ENCODE measurements around the gene BTF3. TPM values are rescaled to one million over a fixed set of nuclear protein-coding genes. Genes with fewer than 3 reads are reported as not detected.
A peak's percentile ranks its signal among the peaks of the same experiment; 100 is the strongest.

BTF3 gene
- total and polyA plus RNA-seq, 5 donors from 2014 or later, result 585 to 852 (median 786) TPM

DNA sequence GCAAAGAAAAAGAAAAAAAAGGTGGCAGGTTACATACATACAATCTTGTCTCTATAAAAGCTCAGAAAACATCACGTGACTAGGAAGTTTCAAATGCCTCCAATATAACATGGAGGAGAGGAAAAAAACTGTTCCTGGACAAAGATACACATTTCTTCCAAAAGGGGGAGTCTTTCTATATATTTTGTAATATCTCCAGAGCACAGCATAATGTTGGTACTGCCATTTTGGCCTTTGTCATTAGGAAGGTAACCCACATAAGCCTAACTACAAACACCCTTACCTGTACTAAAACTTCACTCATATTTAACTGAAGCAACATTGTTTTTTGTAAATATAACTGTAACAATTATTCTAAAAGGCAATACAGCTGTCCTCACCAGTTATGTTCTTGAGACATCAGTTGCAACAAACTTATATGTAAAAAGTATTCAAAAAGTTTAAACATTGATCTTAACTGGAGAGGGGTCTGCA, 1.2 kb upstream of the BTF3 start:
- Mint-ChIP-seq H3K4me3 (peak overlapping the region; percentile 97 to 99 (median 98)), H3K9me3 (peaks cover 0 to 1% (median 0%) of the 10 kb centered on the region in 7 donors), H3K27ac (peak overlapping the region in 1 of 3 donors; percentile 99), H3K4me1 (peaks cover 22 to 39% (median 27%) of the 10 kb centered on the region in 4 donors), H3K27me3 (peaks cover 24% of the 10 kb centered on the region), H3K36me3 (peaks cover 11% of the 10 kb centered on the region)
- peak overlapping the region; percentile 92 for H3K27ac ChIP-seq (ENCODE audit: insufficient read depth, low read length, poor library complexity, severe bottlenecking)
- DNase-seq, result peak in 1 of 3 donors; percentile 21
- ATAC-seq (ENCODE audit: low read depth in 2 of 2), result no peak
- no peak overlapping the region for H3K4me3 ChIP-seq (ENCODE audit: low read depth, low read length)
- H3K36me3 ChIP-seq (ENCODE audit: control insufficient read depth, insufficient read depth, low read length), result peaks cover 5% of the 10 kb centered on the region
- H3K9me3 ChIP-seq (ENCODE audit: control insufficient read depth in 2 of 2, low read length in 2 of 2), result no peaks in the 10 kb centered on the region
- peaks cover 41% of the 10 kb centered on the region for H3K4me1 ChIP-seq (ENCODE audit: control insufficient read depth, insufficient read depth, low read length, poor library complexity, severe bottlenecking)
- peaks cover 11% of the 10 kb centered on the region for H3K27me3 ChIP-seq (ENCODE audit: control insufficient read depth, insufficient read depth, low read length)

DNA sequence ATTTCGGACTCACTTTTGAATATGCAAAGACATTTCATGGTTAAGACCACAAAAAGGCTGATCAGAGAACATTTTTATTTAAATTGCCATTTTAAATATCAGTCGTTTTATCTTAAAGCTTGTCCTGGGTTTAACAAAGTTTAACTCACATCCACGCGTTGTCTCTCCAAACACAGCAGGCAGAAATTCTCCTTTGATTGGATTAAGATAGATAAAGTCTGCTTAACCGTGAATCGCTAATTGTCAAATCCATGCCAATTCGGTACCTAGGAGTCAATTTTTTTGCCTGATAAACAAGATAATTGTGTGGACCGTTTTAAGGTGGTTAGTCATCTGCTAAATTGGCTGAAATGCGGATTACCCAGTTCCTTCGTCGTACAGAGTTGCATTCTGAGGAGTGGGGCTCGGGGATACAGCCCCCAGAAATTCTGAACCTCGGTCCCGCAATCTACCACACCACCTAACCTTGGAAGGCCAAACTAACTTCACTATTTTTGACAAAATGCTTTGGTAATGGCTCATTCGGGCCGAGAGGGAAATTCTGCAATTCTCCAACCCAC, 665 bp upstream of the BTF3 start:
- Histone ChIP-seq H3K9me3 (ENCODE audit: control insufficient read depth in 2 of 2, low read length in 2 of 2) (no peaks in the 10 kb centered on the region), H3K27ac (ENCODE audit: insufficient read depth, low read length, poor library complexity, severe bottlenecking) (peak overlapping the region; percentile 92), H3K36me3 (ENCODE audit: control insufficient read depth, insufficient read depth, low read length) (peaks cover 10% of the 10 kb centered on the region), H3K27me3 (ENCODE audit: control insufficient read depth, insufficient read depth, low read length) (peaks cover 10% of the 10 kb centered on the region), H3K4me3 (ENCODE audit: low read depth, low read length) (peak overlapping the region; percentile 96), H3K4me1 (ENCODE audit: control insufficient read depth, insufficient read depth, low read length, poor library complexity, severe bottlenecking) (peaks cover 41% of the 10 kb centered on the region)
- Mint-ChIP-seq H3K9me3 (peaks cover 0 to 1% (median 0%) of the 10 kb centered on the region in 7 donors), H3K4me1 (peaks cover 27 to 44% (median 32%) of the 10 kb centered on the region in 4 donors), H3K27ac (peak overlapping the region; percentile 99), H3K27me3 (peaks cover 19% of the 10 kb centered on the region), H3K36me3 (peaks cover 16% of the 10 kb centered on the region), H3K4me3 (peak overlapping the region; percentile 97 to 99 (median 98))
- no peak for ATAC-seq (ENCODE audit: low read depth in 2 of 2)
- no peak for DNase-seq

- peaks cover 26% of the 10 kb centered on the region for H3K36me3 ChIP-seq (ENCODE audit: control insufficient read depth, insufficient read depth, low read length)
- Mint-ChIP-seq H3K9me3 (no peaks in the 10 kb centered on the region), H3K36me3 (peaks cover 21% of the 10 kb centered on the region), H3K4me3 (peak overlapping the region; percentile 97 to 99 (median 98)), H3K27ac (peak overlapping the region; percentile 94 to 99 (median 99)), H3K4me1 (peaks cover 28 to 52% (median 37%) of the 10 kb centered on the region in 4 donors), H3K27me3 (peaks cover 12% of the 10 kb centered on the region)
- no peaks in the 10 kb centered on the region for H3K9me3 ChIP-seq (ENCODE audit: control insufficient read depth in 2 of 2, low read length in 2 of 2)
- peak overlapping the region; percentile 92 for H3K27ac ChIP-seq (ENCODE audit: insufficient read depth, low read length, poor library complexity, severe bottlenecking)
- ATAC-seq (ENCODE audit: low read depth in 2 of 2), result no peak
- peaks cover 41% of the 10 kb centered on the region for H3K4me1 ChIP-seq (ENCODE audit: control insufficient read depth, insufficient read depth, low read length, poor library complexity, severe bottlenecking)
- peak in 1 of 3 donors; percentile 17 for DNase-seq
- H3K27me3 ChIP-seq (ENCODE audit: control insufficient read depth, insufficient read depth, low read length), result peaks cover 3% of the 10 kb centered on the region
- H3K4me3 ChIP-seq (ENCODE audit: low read depth, low read length), result peak overlapping the region; percentile 96
Observed at GRCh38 chr5:73499187-73499586, 945 bp downstream of the BTF3 start.

- Mint-ChIP-seq H3K27ac (peak overlapping the region; percentile 94 to 99 (median 99)), H3K9me3 (no peaks in the 10 kb centered on the region), H3K4me3 (peak overlapping the region; percentile 97 to 99 (median 98)), H3K36me3 (peaks cover 26% of the 10 kb centered on the region), H3K27me3 (peaks cover 9% of the 10 kb centered on the region), H3K4me1 (peaks cover 28 to 52% (median 37%) of the 10 kb centered on the region in 4 donors)
- peak overlapping the region; percentile 57 for H3K27ac ChIP-seq (ENCODE audit: insufficient read depth, low read length, poor library complexity, severe bottlenecking)
- DNase-seq, result no peak
- peak overlapping the region; percentile 96 for H3K4me3 ChIP-seq (ENCODE audit: low read depth, low read length)
- no peaks in the 10 kb centered on the region for H3K9me3 ChIP-seq (ENCODE audit: control insufficient read depth in 2 of 2, low read length in 2 of 2)
- no peak for ATAC-seq (ENCODE audit: low read depth in 2 of 2)
- peaks cover 41% of the 10 kb centered on the region for H3K4me1 ChIP-seq (ENCODE audit: control insufficient read depth, insufficient read depth, low read length, poor library complexity, severe bottlenecking)
- H3K36me3 ChIP-seq (ENCODE audit: control insufficient read depth, insufficient read depth, low read length), result peaks cover 32% of the 10 kb centered on the region
- peaks cover 2% of the 10 kb centered on the region for H3K27me3 ChIP-seq (ENCODE audit: control insufficient read depth, insufficient read depth, low read length)
Observed at GRCh38 chr5:73499756-73500155, 1.5 kb downstream of the BTF3 start.

DNA sequence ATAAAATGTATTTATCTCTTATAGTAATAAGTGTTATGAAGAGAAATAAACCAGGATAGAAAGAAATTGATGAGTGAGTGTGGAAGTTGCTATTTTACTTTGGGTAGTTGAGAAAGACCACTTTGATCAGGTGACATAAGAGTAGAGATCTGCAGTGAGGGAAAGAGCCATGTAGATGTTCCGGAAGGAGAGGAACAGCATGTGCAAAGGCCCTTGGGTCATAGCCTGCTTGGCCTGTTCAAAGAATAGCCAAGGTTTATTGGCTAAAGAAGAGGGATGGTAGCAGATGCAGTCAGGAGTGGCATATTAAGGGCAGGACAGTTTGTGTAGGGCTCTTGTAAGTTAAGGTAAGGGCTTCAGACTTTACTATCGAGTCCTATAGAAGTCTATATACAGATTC, 3.2 kb downstream of the BTF3 start:
- H3K36me3 Mint-ChIP-seq, result peaks cover 36% of the 10 kb centered on the region

DNA sequence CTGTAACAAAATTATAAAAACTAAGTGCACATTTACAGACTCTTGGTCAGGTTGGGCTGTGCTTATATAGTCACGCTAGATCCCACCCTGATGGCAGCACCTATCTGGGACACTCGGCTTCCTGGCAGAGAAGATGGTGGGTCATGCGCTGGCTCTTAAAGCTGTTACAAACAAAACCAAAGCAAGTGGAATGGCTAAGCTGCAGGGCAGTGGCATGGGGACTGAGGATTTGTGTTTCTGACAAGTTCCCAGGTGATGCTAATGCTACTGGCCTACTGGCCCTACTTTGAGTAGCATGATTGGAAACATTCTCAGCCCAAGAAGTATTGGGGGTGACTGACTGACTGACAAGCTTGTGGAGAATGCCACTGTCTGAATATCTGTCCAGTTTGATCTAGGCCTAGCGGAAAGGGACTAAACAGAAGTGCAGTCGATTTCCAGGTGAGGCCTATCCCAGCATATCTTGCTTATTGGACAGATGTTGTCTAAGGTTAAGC, 8.3 kb downstream of the BTF3 start:
- Histone ChIP-seq H3K36me3 (ENCODE audit: control insufficient read depth, insufficient read depth, low read length) (peaks cover 51% of the 10 kb centered on the region), H3K27ac (ENCODE audit: insufficient read depth, low read length, poor library complexity, severe bottlenecking) (no peak overlapping the region), H3K4me1 (ENCODE audit: control insufficient read depth, insufficient read depth, low read length, poor library complexity, severe bottlenecking) (peaks cover 3% of the 10 kb centered on the region), H3K9me3 (ENCODE audit: control insufficient read depth in 2 of 2, low read length in 2 of 2) (no peaks in the 10 kb centered on the region), H3K4me3 (ENCODE audit: low read depth, low read length) (no peak overlapping the region), H3K27me3 (ENCODE audit: control insufficient read depth, insufficient read depth, low read length) (no peaks in the 10 kb centered on the region)
- DNase-seq (no peak), ATAC-seq (ENCODE audit: low read depth in 2 of 2) (no peak)
- peaks cover 34% of the 10 kb centered on the region for H3K36me3 Mint-ChIP-seq
- no peak overlapping the region for H3K4me3 Mint-ChIP-seq
- H3K27me3 Mint-ChIP-seq, result peaks cover 2% of the 10 kb centered on the region
- H3K27ac Mint-ChIP-seq, result no peak overlapping the region
- no peaks in the 10 kb centered on the region for H3K9me3 Mint-ChIP-seq
- H3K4me1 Mint-ChIP-seq, result peaks cover 5 to 16% (median 14%) of the 10 kb centered on the region in 4 donors

More for the DNA sequence above, 3.2 kb downstream of the BTF3 start:
- Mint-ChIP-seq H3K27me3 (peaks cover 4% of the 10 kb centered on the region), H3K9me3 (no peaks in the 10 kb centered on the region), H3K4me1 (peaks cover 28 to 52% (median 39%) of the 10 kb centered on the region in 4 donors), H3K4me3 (peak overlapping the region in 3 of 4 donors; percentile 4 to 61 (median 20)), H3K27ac (peak overlapping the region in 1 of 3 donors; percentile 52)
- Histone ChIP-seq H3K27me3 (ENCODE audit: control insufficient read depth, insufficient read depth, low read length) (no peaks in the 10 kb centered on the region), H3K9me3 (ENCODE audit: control insufficient read depth in 2 of 2, low read length in 2 of 2) (no peaks in the 10 kb centered on the region), H3K36me3 (ENCODE audit: control insufficient read depth, insufficient read depth, low read length) (peaks cover 48% of the 10 kb centered on the region), H3K27ac (ENCODE audit: insufficient read depth, low read length, poor library complexity, severe bottlenecking) (peak overlapping the region; percentile 24), H3K4me3 (ENCODE audit: low read depth, low read length) (peak overlapping the region; percentile 8), H3K4me1 (ENCODE audit: control insufficient read depth, insufficient read depth, low read length, poor library complexity, severe bottlenecking) (peaks cover 41% of the 10 kb centered on the region)
- DNase-seq (no peak), ATAC-seq (ENCODE audit: low read depth in 2 of 2) (no peak)

DNA sequence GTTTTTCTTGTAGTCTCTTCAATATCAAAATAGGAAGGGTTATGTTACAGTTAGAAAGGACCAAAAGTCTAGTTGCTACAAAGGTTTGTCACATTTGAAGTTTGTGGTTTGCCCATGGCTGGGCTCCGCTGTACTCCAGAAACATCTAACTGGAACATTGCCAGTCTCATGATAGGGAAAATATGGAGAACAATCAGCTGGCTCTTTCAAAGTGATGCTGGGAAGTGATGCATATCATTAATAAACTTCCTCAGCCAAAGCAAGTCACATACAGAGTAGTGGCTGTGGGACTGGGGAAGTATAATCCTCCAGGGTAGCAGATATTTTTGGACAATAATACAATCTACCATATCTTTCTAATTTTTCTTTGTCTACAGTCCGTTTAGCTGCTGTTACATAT, 8.8 kb downstream of the BTF3 start:
- H3K9me3 ChIP-seq (ENCODE audit: control insufficient read depth in 2 of 2, low read length in 2 of 2), result no peaks in the 10 kb centered on the region
- peaks cover 49% of the 10 kb centered on the region for H3K36me3 ChIP-seq (ENCODE audit: control insufficient read depth, insufficient read depth, low read length)
- Mint-ChIP-seq H3K4me1 (peaks cover 4 to 13% (median 12%) of the 10 kb centered on the region in 4 donors), H3K27ac (no peak overlapping the region), H3K4me3 (no peak overlapping the region), H3K36me3 (peaks cover 33% of the 10 kb centered on the region), H3K27me3 (no peaks in the 10 kb centered on the region), H3K9me3 (no peaks in the 10 kb centered on the region)
- no peaks in the 10 kb centered on the region for H3K27me3 ChIP-seq (ENCODE audit: control insufficient read depth, insufficient read depth, low read length)
- ATAC-seq (ENCODE audit: low read depth in 2 of 2) (no peak), DNase-seq (no peak)
- H3K4me3 ChIP-seq (ENCODE audit: low read depth, low read length), result no peak overlapping the region
- H3K4me1 ChIP-seq (ENCODE audit: control insufficient read depth, insufficient read depth, low read length, poor library complexity, severe bottlenecking), result no peaks in the 10 kb centered on the region
- no peak overlapping the region for H3K27ac ChIP-seq (ENCODE audit: insufficient read depth, low read length, poor library complexity, severe bottlenecking)

Measured in CD4-positive, CD25-positive, alpha-beta regulatory T cell (primary cell).